ENCODE results near the gene BTBD9.
"Not testable (repeated sequence)": the region's sequence is repeated elsewhere in the genome, so short reads cannot be mapped to it uniquely, and the experiment has no call there.

BTBD9 gene

GRCh38 chr6:38144365-38144945, 495.3 kb downstream of the BTBD9 start:
- DNase-seq (ENCODE audit: low read depth in 2 of 2): no peak

GRCh38 chr6:38143191-38144150, 496.3 kb downstream of the BTBD9 start:
- DNase-seq (ENCODE audit: low read depth in 2 of 2): no peak

DNA sequence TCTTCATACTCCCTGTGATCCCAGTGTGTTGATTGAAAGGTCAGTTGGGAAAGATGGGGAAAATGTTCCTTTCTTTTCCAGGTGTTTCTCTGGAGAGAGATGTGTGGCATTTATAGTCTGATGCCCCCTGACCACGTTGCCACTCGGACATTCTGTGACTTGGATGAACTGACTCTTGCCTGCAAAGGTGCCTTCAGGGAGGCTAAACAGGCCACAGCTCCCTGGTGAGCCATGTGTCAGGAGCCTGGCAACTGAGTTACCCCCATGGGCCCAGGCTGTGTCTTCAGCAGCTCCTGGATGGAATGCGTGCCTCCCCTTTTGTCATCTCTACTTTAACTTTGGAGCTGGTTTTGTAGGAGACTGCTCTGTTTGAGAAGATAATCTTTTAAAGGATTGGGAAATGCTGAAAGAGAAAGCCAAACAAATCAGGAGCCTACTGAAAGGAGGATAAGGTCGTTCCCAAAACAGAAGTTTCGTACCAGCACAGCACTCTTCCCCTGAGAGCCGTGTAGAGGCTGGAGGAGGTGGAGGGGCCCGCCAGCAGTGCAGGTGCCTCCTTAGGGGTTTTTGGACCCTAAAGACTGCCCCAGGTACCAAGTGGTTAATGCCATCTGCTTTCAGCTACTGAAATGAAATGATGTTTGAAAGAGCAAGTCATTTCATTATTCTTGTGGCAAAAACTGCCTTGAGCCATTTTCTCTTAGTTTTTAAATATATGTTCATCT, 497.4 kb downstream of the BTBD9 start:
- no peak for DNase-seq (ENCODE audit: low read depth in 2 of 2)

GRCh38 chr6:38141716-38142115, 498.0 kb downstream of the BTBD9 start:
- no peak for DNase-seq (ENCODE audit: low read depth in 2 of 2)

DNA sequence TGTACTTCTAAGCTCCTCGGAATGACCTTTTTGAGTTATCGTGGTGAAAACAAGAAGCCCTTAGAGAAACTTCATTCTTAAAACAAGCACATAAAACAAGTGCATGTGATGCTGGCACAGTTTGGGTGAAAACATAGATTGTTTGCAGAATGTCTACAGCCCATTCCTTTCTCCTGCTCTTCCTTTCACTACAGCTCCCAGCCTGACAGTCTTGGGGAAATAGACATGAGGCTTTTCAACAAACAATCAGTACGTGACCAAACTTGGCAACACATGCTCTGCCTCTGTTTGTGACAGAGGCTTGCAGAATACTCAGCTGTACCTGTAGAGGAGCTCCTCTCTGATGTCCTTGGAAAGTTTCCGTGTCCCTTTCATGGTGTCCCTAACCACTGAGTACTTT, 498.6 kb downstream of the BTBD9 start:
- no peak for DNase-seq (ENCODE audit: low read depth in 2 of 2)

GRCh38 chr6:38138374-38138773, 501.4 kb downstream of the BTBD9 start:
- no peak for DNase-seq (ENCODE audit: low read depth in 2 of 2)

DNA sequence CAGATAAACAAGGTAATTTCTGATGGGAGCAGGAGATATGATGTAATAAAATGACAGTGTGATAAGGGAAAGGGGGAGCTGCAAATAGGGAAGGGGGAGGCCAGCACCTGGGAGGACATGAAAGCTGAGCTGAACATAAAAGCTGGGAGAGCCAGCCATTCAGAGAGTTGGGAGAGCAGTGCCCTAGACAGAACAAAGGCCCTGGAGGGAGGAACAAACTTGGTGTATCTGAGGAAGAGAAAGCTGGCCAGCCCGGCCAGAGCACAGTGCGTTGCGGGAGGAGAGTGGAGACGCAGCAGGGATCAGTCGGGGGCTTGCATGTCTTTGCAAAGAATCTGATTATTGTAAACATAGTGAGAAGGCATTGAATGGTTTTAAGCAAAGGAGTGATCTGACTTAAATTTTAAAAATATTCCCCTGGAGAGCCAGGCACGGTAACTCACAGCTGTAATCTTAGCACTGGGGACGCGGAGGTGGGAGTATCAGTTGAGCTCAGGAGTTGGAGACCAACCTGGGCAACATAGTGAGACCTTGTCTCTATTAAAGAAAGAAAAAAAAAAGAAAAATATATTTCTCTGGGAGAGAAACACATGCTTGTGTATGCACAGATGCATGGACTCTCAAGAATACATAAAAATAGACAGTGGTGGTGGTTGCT, 502.0 kb downstream of the BTBD9 start:
- DNase-seq (ENCODE audit: low read depth in 2 of 2): no peak

GRCh38 chr6:38136547-38136946, 503.2 kb downstream of the BTBD9 start:
- DNase-seq (ENCODE audit: low read depth in 2 of 2): no peak

DNA sequence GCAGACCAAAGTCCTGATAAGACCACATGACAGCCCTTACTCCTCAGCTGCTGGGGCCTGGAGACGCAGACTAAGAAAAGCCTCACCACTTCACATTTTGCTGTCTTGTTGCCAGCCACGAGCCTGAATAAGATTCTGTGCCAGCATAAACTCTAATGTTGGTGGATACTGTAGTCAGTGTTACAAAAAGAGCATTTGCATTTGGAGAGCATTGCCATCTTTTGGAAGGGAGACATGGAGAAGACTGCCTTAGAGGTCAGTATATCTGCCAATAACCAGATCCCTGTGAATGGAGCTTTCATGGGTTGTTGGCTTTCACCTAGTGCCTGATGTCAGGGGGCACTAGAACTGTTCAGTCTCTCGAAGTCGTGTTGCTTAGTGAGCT, 505.0 kb downstream of the BTBD9 start:
- DNase-seq (ENCODE audit: low read depth in 2 of 2): no peak

DNA sequence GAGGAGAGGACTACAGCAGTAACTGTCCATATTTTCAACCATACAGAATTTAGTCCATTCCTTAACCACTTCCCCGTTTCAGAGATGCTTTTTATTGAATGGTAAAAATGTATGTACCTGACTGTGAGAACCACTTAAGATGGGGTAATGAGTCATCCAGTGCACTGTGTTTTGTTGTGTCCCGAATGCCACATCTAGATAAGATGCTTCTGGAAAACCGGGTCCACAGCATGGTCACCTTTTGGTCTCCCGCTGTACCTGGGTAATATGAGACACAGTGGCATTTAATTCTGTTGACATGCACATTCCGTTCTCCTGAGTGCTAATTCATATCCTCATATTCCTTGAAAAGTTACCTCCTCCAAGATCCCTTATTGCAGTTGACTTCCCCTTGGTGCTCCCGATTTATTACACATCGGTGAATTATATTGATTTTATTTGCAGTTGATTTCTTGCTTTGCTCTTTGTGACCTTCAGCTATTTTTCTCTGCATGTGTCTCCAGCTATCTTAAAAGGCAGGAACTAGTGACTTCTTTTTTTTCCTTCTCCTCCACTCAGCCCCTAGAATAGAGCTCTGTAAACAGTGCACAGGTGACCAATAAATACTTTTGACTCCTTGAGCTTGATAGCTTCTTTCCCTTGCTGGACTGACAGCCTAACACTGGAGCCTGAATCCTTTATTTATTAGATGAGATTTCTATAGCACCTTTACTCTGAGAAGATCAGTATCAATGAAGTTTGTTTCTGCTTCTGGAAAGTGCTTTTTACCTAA, 505.6 kb downstream of the BTBD9 start:
- no peak for DNase-seq (ENCODE audit: low read depth in 2 of 2)

- no peak for DNase-seq (ENCODE audit: low read depth in 2 of 2)
These were observed 508.2 kb downstream of the BTBD9 start for GRCh38 chr6:38131527-38131965.

DNA sequence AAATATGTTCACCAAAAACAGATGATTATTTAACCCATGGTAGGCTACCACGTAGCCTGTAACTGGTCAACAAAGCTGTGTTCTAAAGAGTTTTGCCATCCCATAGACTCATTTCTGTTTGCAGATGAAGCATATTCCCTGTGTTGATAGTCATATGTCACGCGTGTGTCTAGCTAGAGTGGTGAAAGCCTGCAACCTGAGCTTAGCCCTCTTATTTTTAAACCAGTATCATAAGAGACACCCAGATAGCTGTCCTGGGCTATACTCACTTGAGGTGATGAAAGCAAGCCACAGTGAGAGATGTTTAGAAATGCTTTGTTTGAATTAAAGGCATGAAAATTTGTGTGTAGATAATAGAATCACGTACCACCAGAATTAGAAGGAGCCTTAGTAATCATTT, 512.4 kb downstream of the BTBD9 start:
- DNase-seq (ENCODE audit: low read depth in 2 of 2): no peak

DNA sequence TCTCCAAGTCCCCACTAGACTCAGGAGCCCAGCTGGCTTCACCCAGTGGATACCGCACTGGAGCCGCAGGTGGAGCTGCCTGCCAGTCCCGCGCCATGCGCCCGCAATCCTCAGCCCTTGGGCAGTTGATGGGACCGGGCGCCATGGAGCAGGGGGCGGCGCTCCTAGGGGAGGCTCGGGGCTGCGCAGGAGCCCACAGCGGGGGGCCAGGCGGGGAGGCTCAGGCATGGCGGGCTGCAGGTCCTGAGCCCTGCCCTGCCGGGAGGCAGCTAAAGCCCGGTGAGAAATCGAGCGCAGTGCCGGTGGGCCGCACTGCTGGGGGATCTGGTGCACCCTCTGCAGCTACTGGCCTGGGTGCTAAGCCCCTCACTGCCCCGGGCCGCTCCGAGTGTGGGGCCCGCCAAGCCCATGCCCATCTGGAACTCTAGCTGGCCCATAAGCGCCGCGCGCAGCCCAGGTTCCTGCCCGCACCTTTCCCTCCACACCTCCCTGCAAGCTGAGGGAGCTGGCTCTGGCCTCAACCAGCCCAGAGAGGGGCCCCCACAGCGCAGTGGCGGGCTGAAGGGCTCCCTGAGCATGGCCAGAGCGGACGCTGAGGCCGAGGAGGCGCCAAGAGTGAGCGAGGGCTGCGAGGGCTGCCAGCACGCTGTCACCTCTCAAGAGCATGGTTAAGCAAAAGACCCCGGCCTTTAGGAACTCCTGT, 515.4 kb downstream of the BTBD9 start:
- DNase-seq (ENCODE audit: low read depth in 2 of 2): not testable (repeated sequence)

DNA sequence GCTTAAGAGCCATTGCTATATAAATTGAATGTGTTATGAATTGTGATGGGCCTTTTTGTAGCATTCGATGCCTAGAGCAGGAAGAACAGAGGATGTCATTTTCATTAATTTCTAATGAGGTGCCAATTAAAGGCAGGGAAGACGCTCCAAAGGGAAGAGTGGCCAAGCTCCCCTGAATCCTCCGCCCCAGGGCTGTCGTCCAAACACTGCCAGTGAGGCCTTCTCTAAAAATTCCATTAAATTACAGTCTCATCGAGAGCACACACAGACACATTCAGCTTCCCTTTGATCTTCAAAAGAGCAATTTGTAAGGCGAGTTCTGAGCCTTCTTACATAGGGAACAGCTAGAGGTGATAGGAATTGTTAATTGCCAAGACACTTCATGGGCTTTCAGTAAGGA, 520.2 kb downstream of the BTBD9 start:
- no peak for DNase-seq (ENCODE audit: low read depth in 2 of 2)

- no peak for DNase-seq (ENCODE audit: low read depth in 2 of 2)
These were observed 520.9 kb downstream of the BTBD9 start for GRCh38 chr6:38118791-38119365.

All from stimulated activated CD8-positive, alpha-beta memory T cell treated with anti-CD3 and anti-CD28 coated beads, Interleukin-7, amount 100 ng/mL, for 4 hours (primary cell).